Omental fat pad (tissue), 4 donors: ENCODE measurements around the gene DNER. TPM values are rescaled to one million over a fixed set of nuclear protein-coding genes. Genes with fewer than 3 reads are reported as not detected.
"Not testable (repeated sequence)": the region's sequence is repeated elsewhere in the genome, so short reads cannot be mapped to it uniquely, and the experiment has no call there.

ENCODE experiments used
- ATAC-seq: fragments of 150-250 bp; one replicate; pipeline ENCODE4 v1.9.1; 2016; ENCODE audit warnings: mild to moderate bottlenecking, moderate library complexity; ENCODE audit not compliant: low FRiP score
- DNase-seq: peaks from one replicate; pipeline ENCODE4 v3.0.0-alpha.2; 2019; ENCODE audit warnings: low spot score
- CTCF ChIP-seq, 3 donors: fragments of 450-650 bp; IDR thresholded peaks; one replicate each; pipeline ENCODE4 v1.5.1; 2016 to 2017; ENCODE audit warnings: antibody characterized with exemption in 3 of 3, mild to moderate bottlenecking in 3 of 3, moderate library complexity in 2 of 3
- total RNA-seq, 4 donors: library from RNA; depleted of rRNA; stranded (reverse); fragments of >200 nt; gene quantifications; one replicate each; pipeline ENCODE4 v1.1.0, GENCODE V29; 2016

The DNER gene
- total RNA-seq, 4 donors from 2014 or later = 3.1 to 12.2 (median 8.7) TPM

DNA sequence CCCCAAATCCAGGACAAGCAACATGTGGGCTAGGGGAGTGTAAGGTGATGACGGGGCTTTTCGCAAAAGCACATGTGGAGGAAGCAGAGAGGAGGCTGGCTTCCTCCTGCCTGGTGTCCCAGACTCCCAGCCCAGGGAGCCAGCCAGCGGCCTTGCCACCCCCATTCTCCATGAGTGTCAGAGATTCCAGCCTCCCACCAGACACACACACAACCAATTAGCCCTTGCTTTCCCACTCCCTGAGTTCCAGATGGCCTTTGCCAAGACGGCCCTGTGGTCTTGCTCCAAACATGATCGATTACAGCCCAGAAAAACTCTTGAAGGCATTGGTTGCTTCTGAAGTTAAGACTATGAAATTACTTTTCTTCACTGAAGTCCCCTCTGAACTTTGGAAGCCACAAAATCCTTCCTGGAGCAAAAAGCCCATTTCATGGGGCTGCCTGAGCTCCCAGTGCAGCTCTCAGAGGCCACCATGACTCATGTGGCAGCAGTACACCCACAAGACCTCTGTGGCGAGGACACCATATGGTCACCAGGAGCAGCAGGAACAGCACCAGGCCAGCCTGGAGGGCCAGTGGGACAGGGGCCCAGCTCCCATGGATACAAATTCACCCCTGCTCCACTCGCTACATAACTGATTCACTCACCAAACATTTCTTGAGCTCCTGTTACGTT lies 374.1 kb downstream of the DNER start:
- TF ChIP-seq CTCF (IDR thresholded peaks at IDR 0.05) = no peak
- no peak for DNase-seq
- ATAC-seq = no peak

DNA sequence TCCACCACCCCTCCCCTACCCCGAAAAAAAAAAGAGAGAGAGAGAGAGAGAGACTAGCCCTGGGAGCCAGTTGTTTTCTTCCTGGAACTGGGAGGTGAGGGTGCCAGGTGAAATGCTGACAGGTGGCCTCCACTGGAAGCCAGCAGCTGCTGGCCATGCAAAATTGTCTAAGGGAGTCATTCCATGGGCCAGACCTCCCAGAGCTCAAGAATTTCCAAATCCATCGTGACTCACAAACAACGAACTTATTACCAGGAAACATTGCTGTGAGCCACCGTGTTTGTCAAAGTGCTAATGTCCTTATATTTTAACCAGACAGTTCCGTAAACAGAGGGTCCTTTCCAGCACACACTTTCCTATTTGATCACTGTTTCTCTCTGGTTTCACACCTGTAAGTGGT lies 374.7 kb downstream of the DNER start:
- TF ChIP-seq CTCF (IDR thresholded peaks at IDR 0.05) = no peak
- DNase-seq (no peak), ATAC-seq (no peak)

DNA sequence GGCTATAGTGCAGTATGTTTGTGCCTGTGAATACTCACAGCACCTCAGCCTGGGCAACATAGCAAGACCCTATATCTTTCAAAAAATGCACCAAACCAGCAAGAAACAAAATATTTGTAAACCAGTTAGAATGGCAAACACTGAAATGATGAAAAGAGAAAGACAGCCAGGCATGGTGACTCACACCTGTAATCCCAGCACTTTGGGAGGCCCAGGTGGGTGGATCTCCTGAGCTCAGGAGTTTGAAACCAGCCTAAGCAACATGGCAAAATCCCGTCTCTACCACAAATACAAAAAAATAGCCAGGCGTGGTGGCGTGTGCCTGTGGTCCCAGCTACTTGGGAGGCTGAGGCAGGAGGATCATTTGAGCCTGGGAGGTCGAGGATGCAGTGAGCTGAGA lies 375.2 kb downstream of the DNER start:
- not testable (repeated sequence) for DNase-seq, ATAC-seq

GRCh38 chr2:229335877-229336346 lies 378.4 kb downstream of the DNER start:
- no peak for TF ChIP-seq CTCF (IDR thresholded peaks at IDR 0.05)
- DNase-seq (no peak), ATAC-seq (no peak)

DNA sequence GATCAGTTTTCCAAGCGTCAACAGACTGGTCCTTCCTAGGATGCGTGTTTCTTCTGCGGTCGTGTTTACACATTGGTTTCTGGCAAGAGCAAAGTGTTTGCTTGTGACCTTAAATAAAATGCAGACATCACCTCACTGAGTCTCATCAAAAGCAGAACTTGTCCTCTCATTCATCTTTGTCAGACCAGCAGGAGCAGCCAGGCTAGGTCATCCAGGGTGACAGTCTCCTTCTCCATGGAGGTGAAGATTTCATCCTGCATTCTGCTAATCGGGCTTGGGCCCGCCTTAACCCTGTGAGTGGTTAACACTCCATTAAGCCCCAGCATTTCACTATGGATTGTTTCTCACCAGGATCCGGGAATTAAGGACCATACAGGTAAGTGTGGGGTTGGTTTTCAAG lies 379.0 kb downstream of the DNER start:
- DNase-seq (no peak), ATAC-seq (no peak)
- TF ChIP-seq CTCF (IDR thresholded peaks at IDR 0.05) = no peak

- no peak for TF ChIP-seq CTCF (IDR thresholded peaks at IDR 0.05)
- no peak for ATAC-seq
- no peak for DNase-seq
Measured at GRCh38 chr2:229330952-229331351, 383.4 kb downstream of the DNER start.

DNA sequence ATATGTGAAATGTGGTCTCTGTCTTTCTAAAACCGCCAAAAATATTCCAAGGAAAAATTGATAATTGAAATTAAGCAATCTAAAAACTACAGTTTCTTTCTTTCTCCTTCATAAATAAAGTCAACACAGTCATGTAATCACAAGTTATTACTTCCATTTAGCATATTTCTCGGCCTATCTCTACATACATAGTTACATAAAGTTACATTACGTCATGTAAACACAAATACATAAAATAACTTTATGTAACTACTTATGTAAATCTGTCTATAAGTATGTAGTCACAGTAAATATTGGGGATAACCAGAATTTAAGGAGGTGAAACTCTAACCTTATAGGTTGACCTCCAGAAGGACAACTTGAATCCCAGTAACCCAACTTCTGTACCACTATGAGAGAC lies 394.8 kb downstream of the DNER start:
- no peak for TF ChIP-seq CTCF (IDR thresholded peaks at IDR 0.05)
- no peak for ATAC-seq
- no peak for DNase-seq
